Measurements from ENCODE around the gene LRRC32. TPM values are rescaled to one million over a fixed set of nuclear protein-coding genes. Genes with fewer than 3 reads are reported as not detected.
A peak's percentile ranks its signal among the peaks of the same experiment; 100 is the strongest.

LRRC32 gene
- total RNA-seq, 1 experiment from 2014 or later, result 0.15 TPM

DNA sequence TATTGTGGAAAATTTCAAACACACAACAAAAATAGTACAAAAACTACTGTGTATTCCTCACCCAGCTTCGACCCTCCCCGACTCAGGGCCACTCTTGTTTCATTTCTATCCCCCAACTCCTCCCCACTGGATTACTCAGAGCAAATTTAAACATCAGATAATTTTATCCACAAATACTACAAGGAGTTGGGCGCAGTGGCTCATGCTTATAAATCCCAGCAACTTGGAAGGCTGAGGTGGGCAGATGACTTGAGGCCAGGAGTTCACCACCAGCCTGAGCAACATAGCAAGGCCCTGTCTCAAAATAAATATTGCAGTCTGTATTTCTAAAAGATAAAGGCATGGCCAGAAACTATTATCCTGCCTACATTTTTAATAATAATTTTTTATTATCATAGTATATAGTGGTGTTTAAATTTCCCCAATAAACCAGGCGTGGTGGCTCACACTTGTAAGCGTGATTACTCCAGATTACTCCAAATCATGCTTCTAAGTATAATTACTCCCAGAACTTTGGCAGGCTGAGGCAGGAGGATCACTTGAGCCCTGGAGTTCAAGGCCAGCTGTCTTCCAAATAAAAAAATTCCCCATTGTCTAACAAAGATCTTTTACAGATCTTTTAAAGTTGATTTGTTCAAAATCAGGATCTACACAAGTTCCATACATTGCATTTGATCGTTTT, 39.8 kb downstream of the LRRC32 start:
- H3K36me3 ChIP-seq (ENCODE audit: control insufficient read depth, insufficient read depth, low read length), result no peaks in the 10 kb centered on the region
- ChIA-PET POLR2A (no interaction called here), CTCF (no interaction called here)
- DNase-seq (ENCODE audit: low read depth, low spot score) (no peak), ATAC-seq (no peak)
- in situ Hi-C loops (cut with HindIII; ENCODE audit: low pct_unique_long_range_greater_than_20kb, low sequenced_read_pairs), result no loop called here
- H3K4me3 ChIP-seq (ENCODE audit: low read depth in 2 of 2, low read length in 2 of 2), result no peak overlapping the region
- intact Hi-C loops (cut with micrococcal nuclease; ENCODE audit: unreplicated experiment), result no loop called here
- no TSS peak for BruUV-seq (replicated peaks)
- H3K27me3 ChIP-seq (ENCODE audit: control insufficient read depth, insufficient read depth, low read length), result peaks cover 11% of the 10 kb centered on the region; the same call in 1 of the 2 replicates
- TF ChIP-seq, protein P1, sequence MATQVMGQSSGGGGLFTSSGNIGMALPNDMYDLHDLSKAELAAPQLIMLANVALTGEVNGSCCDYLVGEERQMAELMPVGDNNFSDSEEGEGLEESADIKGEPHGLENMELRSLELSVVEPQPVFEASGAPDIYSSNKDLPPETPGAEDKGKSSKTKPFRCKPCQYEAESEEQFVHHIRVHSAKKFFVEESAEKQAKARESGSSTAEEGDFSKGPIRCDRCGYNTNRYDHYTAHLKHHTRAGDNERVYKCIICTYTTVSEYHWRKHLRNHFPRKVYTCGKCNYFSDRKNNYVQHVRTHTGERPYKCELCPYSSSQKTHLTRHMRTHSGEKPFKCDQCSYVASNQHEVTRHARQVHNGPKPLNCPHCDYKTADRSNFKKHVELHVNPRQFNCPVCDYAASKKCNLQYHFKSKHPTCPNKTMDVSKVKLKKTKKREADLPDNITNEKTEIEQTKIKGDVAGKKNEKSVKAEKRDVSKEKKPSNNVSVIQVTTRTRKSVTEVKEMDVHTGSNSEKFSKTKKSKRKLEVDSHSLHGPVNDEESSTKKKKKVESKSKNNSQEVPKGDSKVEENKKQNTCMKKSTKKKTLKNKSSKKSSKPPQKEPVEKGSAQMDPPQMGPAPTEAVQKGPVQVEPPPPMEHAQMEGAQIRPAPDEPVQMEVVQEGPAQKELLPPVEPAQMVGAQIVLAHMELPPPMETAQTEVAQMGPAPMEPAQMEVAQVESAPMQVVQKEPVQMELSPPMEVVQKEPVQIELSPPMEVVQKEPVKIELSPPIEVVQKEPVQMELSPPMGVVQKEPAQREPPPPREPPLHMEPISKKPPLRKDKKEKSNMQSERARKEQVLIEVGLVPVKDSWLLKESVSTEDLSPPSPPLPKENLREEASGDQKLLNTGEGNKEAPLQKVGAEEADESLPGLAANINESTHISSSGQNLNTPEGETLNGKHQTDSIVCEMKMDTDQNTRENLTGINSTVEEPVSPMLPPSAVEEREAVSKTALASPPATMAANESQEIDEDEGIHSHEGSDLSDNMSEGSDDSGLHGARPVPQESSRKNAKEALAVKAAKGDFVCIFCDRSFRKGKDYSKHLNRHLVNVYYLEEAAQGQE (IDR thresholded peaks at IDR 0.05; ENCODE audit: insufficient read depth in 1 of 2, low read depth in 2 of 2, low read length in 1 of 2), result no peak
- H3K4me1 ChIP-seq (ENCODE audit: control insufficient read depth, insufficient read depth, low read length), result no peaks in the 10 kb centered on the region
- H3K9me3 ChIP-seq (ENCODE audit: control insufficient read depth, insufficient read depth, low read depth, low read length), result no peaks in the 10 kb centered on the region
- H3K27ac ChIP-seq (ENCODE audit: low read length), result no peak overlapping the region

DNA sequence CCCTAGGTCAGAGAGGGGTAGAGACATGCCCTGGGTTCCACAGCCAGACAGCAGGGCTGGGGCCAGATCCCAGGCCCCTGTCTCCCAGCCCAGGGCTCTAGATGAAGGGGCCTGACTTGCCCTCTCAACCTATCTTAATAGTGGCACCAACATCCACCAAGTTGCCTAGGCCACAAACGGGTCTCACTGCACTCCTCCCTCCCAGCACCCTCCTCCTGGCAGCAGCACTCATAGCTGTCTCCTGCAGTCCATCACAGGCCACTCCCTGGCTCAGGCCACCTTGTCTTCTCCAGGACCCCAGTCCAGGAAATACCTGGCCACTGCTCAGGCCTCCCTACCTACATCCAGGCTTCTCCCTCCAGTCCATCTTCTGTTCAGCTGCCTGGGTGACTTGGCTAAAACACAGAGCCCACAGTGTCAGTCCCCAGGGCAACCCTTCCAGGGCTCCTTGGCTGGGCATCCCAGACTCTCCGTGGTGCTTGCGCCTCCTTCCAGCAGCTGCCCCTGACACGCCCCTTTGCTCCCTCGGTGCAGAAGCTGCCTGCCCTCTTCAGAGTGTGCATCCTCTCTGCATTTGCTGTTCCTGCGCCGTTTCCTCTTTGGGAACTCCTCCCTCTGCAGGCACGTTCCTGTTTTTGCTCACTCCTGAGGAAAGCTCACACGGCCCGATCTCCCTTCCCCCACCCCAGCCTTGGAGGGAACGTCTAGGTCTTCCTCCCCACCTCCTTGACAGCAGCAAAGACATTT, 40.5 kb downstream of the LRRC32 start:
- ATAC-seq (peak; percentile 24; the same call in 1 of the 2 replicates), DNase-seq (ENCODE audit: low read depth, low spot score) (no peak)
- in situ Hi-C loops (cut with HindIII; ENCODE audit: low pct_unique_long_range_greater_than_20kb, low sequenced_read_pairs), result no loop called here
- Histone ChIP-seq H3K27ac (ENCODE audit: low read length) (no peak overlapping the region), H3K9me3 (ENCODE audit: control insufficient read depth, insufficient read depth, low read depth, low read length) (no peaks in the 10 kb centered on the region), H3K4me1 (ENCODE audit: control insufficient read depth, insufficient read depth, low read length) (no peaks in the 10 kb centered on the region), H3K36me3 (ENCODE audit: control insufficient read depth, insufficient read depth, low read length) (no peaks in the 10 kb centered on the region), H3K27me3 (ENCODE audit: control insufficient read depth, insufficient read depth, low read length) (peaks cover 8% of the 10 kb centered on the region; the same call in 1 of the 2 replicates), H3K4me3 (ENCODE audit: low read depth in 2 of 2, low read length in 2 of 2) (no peak overlapping the region)
- ChIA-PET POLR2A (interaction anchor here (0.6 kb wide), 1 partner anchor 90 kb away, joined by 3 read pairs; no protein-coding TSS in a partner anchor), CTCF (no interaction called here)
- intact Hi-C loops (cut with micrococcal nuclease; ENCODE audit: unreplicated experiment), result no loop called here
- BruUV-seq (replicated peaks), result no TSS peak
- TF ChIP-seq, protein P1 (IDR thresholded peaks at IDR 0.05; ENCODE audit: insufficient read depth in 1 of 2, low read depth in 2 of 2, low read length in 1 of 2), result no peak
- TF ChIP-seq SIN3A (IDR thresholded peaks at IDR 0.05; ENCODE audit: borderline replicate concordance, insufficient read depth, low read depth, low read length), result no peak
- TF ChIP-seq, protein P2, sequence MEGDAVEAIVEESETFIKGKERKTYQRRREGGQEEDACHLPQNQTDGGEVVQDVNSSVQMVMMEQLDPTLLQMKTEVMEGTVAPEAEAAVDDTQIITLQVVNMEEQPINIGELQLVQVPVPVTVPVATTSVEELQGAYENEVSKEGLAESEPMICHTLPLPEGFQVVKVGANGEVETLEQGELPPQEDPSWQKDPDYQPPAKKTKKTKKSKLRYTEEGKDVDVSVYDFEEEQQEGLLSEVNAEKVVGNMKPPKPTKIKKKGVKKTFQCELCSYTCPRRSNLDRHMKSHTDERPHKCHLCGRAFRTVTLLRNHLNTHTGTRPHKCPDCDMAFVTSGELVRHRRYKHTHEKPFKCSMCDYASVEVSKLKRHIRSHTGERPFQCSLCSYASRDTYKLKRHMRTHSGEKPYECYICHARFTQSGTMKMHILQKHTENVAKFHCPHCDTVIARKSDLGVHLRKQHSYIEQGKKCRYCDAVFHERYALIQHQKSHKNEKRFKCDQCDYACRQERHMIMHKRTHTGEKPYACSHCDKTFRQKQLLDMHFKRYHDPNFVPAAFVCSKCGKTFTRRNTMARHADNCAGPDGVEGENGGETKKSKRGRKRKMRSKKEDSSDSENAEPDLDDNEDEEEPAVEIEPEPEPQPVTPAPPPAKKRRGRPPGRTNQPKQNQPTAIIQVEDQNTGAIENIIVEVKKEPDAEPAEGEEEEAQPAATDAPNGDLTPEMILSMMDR (IDR thresholded peaks at IDR 0.05), result no peak
- TF ChIP-seq POLR2AphosphoS5 (IDR thresholded peaks at IDR 0.05; ENCODE audit: low read depth, low read length), result no peak
- no peak for TF ChIP-seq TCF7L2 (IDR thresholded peaks at IDR 0.05; ENCODE audit: low read depth, low read length)

Data from Panc1 (cell line).